ENCODE data around the gene GSG1L.

GSG1L gene

DNA sequence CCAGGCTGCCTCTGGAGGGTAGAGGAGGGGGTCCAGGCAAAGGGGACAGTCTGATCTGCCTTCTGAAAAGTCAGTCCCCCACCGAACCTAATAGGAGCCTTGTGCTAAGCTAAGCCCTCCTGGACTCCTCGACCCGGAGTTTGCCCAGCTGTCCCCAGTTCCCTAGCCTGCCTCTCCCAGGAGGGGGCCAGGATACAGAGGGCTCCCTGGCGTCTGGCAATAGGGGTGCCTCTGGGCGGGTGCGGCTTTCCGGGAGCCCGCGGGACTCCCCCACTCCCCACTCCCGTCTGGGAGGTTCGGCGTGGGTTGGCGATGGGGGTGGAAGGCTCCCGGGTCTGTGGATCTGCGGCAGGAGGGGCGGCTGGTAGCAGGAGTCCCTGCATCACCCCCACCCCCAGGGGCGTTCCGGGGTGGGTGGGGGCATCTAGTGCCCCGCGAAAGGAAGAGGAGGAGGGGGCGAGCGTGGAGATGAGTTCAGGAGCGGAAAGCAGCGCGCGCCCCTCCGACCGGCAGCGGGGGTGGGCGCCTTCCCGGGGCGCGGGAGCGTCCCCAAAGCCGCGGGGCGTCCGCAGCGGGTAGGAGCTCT, 1.2 kb downstream of the GSG1L start:
- DNase-seq = no peak

DNA sequence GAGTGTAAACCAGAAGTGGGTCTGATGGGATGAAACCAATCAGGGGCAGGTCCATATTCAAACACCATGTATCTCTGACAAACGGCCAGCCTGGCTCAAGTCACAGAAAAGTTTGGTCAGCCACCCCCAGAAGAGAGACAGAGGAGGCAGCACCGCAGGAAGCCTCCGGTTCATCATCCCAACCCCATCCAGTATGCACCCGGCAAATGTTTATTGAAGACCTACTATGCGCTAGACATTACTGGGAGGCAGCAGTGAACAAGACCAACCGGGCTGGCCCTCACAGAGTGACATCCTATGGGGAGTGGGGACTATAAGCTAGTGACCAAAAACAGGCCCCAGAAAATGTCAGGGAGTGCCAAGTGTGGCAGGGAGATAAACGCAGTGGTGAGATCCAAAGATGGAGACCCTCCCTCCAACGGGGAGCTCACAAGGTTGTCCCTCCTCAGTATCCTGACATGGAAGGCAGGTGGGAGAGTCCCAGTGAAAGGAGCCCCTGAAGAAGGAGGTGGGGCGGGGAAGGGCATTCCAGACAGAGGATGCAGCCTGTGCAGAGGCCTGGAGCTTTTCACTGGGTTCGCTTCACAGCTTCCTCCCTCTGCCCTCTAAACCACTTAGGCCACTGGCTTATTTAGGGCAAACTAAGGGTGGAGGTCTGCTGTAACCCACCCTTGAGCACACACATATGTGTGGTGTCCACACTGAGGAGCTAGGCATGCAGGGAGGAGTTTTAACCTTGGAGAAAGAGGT, 2.0 kb downstream of the GSG1L start:
- no peak for DNase-seq

DNA sequence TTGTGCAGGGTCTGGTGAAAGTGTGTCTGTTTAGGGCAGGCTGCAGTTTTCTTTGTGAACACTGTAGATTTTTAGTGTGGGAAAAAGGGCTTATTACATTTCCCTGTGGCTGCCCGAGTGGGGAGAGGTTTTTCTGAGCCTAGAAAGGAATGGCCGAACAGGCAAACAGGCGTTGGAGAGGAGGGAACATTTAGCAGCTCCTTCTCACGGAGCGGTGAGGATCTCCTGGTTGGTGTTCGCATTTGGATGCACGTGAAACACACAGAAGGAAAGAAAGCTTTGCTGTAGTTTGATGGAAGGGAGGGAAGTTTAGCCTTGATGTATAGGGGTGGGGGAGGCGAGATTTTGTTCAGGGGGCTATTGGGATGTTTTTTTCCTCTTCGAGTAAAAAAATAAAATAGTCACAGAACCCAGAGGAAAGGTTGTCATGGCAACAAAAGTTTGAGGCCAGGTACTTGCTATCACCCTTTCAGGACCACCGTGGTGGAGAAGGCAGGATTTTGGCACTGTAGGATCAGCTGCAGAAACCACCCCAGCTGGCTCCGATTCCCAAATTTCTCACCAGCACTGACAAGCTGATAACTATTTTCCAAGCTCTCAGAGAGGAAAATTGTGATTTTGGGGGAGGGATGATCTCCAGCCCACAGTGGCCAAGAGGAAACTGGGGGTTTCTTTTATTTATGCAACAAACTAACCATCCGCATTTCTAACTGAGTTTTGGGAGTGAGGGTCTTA, 3.5 kb downstream of the GSG1L start:
- DNase-seq = no peak

DNA sequence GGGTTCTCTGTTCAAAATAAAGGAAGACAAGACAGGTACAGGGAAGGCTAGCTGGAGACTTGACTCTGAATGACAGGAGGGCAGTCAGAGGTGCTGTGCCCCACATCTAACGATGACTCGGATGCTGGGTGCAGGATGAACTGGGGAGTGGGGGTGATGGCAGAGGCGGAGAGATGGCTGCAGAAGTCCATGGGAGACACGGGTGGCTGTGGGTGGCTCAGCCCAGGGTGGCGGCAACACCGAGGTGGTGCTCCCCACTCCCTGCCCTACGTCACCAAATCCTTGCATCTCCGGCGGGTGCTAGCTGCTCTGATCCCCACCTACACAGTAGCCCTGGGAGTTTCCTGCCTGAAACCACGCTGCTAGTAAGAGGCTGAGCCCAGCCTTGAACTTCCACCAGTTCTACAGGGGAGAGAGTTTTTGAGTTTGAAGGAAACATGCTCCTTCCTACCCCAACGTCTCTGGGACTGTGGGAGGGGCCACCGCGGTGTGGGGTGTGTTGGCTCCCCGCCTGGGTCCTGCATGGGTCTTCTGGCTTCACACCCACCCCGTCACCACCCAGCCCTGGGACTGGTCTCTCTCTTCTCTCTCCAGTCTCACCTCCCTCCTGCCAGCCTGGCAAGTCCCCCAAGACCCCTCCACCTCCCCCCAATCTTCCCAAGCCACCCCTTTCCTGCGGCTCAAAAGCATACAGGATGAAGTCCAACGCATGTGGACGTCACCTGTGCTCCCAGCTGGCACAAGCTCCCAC, 4.5 kb downstream of the GSG1L start:
- no peak for DNase-seq

DNA sequence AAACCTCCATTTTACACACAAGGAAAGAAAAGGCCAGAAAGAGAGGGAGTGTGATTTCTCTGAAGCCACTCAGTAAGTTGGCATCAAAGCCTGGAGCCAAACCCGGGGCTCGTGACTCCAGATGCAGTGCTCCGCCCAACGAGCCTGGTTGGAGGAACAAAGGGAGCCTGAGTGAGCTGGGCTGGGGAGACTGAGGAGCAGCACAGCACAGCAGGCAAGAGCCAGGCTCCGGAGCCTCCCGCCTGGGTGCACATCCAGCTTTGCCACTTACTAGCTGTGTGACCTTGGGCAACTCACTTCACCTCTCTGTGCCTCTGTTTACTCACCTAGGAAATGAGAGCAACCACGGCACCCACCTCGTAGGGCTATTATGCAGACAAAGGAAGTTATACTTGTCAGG, 5.6 kb downstream of the GSG1L start:
- no peak for DNase-seq

DNA sequence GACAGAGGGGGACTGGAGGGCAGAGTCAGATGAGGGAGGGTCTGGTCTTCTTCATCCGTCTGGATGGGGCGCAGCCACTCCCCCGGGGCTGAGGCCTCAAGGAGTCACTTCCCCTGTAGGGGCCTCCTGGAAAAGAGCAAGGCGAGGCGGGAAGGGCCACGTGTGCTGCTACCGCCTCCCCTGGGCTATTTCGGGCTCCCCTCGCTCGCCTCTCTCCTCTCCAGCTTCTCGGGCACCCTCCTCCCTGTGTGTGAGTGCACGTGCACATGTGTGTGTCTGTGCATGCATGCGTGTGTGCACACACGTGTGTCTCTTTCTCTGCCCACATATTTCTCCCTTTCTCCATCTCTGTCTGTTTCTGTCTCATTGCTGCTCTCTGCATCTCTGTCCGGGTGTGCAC, 10.1 kb downstream of the GSG1L start:
- no peak for DNase-seq

DNA sequence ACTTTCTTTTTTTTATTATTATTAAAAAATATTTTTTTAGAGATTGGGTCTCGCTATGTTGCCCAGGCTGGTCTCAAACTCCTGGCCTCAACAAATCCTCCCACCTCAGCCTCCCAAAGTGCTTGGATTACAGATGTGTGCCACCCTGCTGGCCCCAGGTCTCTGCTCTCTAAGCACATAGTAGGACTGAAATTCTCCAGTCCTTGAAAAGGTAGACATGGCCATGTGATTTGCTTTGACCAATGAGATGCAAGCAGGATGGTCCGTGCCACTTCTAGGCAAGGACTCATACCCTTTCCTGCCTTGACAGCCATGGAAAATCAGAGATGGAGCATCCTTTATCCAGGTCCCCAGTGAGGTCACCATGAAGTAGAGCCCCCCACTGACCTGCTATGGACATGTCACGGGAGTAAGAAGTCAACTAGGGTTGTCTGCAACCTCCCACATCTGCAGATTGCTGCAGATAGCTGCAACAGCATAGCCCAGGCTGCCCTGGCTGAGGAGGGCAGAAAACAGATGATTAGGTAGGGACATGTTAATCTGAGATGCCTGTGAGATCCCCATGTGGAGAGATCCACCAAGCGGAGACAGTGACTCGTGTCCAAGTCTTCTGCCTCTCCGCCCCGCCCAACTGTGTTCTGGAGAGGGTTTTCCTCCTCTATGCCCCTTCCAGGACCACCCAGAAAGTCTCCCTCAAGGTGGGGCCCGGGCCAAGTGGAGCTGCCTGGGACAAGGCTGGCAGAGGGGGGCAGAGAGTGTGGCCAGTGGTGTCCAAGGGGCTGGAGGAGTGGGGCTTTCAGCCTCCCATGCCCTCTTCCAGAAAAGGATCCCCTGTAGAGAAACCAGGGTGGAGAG, 11.0 kb downstream of the GSG1L start:
- no peak for DNase-seq

DNA sequence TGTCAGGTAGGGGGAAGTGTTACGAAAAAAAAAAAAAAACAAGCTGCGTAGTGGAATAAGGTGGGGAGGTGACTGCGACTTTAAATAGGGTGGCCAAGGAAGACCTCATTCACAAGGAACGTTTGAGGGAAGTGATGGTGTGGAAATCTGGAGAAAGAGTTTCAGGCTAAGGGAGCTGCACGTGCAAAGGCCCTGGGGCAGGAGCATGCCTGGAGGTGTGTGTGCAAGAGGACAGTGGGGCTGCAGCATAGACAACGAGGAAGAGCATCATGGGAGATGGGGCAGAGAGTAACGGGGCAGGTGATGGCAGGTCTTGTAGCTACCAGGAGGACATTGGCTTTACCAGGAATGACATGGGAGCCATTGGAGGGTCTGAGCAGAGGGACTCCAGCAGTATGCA, 12.0 kb downstream of the GSG1L start:
- no peak for DNase-seq

DNA sequence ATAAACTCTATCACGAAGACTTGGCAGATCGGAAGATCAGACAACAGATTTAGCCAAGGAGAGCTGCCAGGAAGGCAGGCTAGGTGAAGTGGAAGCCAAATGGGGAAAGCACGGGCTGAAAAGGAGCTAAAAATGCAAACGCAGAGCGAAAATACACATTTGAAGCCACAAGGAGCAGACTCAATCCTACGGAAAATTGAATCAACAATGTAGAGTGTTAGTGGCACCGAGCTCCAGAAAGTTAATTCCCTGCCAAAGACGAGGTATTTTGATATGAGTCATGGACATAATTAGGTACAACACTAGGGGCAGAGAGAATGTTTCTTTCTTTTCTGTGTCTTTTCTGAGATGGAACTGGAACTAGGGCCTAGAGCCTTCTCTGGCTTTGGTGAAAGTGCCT, 20.7 kb downstream of the GSG1L start:
- DNase-seq = no peak

DNA sequence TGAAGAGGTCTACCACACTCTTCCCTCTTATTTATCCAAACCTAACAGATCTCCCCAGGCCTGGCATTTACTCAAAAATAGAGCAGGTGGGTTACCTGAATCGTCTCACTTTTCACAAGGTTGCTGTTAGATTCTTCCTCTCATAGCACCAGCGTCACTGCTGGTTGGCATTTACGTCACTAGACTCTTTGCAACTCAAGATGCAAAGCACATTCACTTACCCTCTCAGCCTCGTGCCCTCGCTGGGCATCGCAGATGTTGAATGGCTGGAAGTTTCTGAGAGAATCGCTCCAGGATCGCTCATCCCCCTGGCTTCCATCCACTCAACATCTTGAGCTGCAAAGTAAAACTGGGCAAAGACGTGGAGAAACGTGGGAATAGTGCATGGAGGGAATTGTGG, 21.9 kb downstream of the GSG1L start:
- no peak for DNase-seq

DNA sequence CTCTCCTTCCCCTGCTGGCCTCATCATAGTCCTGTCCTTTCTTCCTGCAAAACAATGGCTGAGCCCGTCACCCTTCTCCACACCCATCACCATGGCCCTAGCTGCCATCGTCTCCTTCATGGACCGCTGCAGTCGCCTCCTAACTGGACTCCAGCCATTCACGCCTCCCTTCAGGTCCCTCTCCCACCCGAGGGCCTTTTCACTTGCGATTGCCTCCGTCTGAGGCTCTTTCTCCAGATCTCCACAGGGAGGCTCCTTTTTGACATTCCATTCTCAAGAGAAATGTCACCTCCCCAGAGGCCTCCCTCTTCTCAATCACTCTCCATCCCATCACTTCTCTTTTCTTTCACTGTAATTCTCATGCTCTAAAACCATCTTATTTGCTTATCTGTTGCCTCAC, 23.5 kb downstream of the GSG1L start:
- no peak for DNase-seq

DNA sequence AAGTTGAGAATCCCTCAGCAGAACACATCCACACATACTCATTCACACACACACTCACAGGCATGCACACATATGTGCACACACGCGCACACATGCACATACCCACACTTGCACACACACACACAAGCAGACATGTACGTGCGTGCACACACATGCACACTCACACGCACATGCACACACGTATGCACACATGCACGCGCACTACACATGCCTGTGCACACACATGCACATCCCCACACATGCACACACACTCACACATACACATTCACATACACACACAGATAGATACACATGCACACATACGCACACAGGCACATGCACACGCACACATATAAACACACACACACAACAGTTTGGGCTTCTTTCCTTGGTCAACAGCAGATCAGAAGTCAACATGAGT, 24.0 kb downstream of the GSG1L start:
- DNase-seq = no peak

DNA sequence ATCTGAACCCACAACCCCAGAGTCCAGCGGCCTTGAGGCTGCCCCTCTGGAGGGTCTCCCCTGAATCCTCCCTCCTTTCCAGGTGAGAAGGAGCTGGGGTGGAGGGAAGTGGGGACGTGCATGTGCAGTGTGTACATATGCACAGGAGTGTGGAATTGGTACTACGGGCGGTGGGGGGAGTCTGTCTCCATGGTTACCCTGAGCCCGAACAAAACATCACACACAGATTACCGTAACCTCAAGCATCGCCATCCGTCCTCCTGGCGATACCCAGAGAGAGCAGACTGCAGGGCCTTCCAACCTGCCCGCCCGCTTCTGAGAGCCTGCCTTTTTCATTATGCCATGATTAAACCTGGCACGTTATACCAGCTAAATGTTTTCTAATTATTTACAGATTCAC, 25.1 kb downstream of the GSG1L start:
- no peak for DNase-seq

DNA sequence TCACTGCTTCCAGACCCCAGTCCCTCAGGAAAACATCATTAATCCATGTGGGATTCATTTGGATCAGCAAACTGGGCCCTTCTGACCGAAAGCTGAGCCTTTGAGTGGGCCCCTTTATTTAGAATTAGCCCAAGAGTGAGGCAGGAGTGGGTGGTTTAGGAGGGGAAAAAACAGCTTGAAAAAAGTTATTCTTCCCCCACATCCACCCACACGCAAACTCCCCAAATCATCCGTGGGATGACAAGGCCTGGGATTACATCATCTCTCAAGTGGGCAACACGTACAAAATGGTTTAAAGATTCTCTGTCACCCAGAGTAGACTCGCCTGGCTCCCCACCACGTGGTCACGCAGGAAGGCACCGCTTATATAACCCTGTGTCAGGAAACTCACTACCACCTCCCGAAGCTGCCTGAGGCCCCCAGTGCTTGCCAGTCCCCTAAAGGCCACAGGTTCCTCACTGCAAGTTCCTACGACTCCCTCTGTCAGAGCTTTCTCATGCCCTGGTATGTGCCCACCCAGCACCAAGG, 27.6 kb downstream of the GSG1L start:
- DNase-seq = no peak

DNA sequence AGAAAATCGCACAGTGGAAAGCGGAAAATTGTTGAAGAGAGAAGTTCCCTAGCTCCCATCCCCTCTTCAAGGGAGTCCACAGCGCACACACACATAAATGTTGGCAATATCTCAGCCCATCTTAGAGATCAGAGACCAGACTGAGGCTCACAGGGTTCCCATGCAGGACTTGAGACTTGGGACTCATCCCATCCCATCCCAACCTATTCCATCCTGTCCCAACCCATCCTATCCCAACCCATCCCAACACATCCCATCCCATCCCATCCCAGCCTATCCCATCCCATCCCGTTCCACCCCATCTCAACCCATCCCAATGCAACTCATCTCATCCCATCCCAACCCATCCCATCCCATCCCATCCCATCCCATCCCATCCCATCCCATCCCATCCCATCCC, 29.6 kb downstream of the GSG1L start:
- no peak for DNase-seq

DNA sequence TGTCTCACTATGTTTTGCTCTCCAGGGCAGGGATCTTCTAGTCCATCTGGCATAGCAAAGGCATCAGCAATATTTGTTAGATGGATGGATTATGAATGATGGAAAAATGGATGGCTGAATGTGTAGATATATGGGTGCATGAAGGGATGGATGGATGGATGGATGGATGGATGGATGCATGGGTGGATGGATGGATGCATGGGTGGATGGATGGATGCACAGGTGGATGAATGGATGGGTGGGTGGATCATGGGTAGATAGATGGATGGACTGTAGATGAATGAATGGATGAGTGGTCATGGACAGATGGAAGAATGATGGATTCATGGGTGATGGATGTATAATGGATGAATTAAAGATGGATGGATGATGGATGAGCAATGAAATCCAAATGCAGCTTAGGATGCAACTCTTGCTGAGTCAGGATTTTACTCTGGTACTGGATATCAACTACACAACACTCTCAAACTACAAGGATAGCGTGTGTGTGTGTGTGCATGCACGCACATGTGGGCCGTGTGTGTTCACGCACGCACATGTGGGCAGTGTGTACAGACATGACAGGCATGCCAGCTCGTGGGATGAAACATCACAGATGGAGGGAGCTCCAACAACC, 34.0 kb downstream of the GSG1L start:
- no peak for DNase-seq

DNA sequence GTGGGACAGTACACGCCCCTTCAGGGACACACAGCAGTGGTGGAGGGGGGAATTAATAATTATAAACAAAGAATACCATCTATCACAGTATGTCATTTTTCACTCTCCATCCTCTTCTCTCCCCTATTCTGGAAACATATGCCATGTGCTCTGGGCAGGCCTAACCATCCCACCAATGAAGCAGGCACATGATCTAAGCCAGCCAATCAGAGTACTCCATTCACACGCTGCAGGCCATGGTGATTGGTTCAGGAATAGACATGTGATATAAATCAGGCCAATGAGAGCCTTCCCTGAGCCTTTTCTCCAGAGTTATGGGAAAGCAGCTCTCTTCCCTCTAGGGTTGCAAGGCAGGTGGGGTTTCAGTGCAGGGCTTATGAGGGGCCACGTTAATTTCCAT, 36.5 kb downstream of the GSG1L start:
- no peak for DNase-seq

DNA sequence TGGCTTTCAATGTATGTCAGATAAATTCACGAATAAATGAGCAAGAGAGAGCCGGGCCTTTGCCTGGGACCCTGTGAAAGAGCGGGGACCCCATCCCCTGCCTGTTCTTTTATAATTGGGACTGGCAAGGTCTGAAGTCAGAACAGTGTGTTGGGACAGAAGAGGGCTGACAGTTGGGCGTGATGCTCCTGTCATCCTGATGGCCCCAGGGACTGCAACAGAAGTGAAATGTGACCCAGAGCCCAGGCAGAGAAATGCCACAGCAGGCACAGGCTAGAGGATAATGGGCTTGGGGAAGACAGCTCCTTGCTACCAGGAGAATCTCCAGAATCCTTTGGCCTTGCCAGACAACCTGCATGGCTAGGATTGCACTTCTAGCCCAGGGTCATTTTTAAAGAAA, 37.9 kb downstream of the GSG1L start:
- no peak for DNase-seq

DNA sequence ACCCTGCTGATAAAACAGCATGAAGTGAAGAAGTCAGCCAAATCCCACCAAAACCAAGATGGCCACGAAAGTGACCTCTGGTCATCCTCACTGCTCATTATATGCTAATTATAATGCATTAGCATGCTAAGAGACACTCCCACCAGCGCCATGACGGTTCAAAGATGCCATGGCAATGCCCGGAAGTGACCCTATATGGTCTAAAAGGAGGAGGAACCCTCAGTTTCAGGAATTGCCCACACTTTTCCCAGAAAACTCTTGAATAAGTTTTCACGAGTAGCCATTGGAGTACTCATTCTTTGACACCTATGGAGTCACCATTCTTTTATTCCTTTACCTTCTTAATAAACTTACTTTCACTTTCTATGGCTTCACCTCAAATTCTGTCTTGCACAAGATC, 44.3 kb downstream of the GSG1L start:
- no peak for DNase-seq

DNA sequence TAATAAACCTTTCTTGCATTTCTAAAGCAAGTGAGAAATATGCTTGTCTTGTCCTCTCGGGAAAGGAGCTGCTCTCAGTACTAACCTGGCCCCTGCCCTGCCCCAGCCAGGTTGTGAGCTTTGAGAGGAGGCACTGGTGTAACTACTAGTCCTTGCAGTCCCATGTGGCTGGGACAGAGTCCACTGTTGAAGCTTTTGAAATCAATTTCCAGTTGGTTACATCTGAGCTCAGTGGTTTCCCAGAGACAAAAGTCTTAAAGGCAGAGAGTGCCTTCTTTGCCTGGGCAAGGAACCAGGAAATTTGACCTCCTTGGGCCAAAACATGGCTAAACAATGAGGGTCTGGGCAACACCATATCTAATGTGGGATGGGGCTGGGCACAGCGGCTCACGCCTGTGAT, 48.7 kb downstream of the GSG1L start:
- DNase-seq = no peak

DNA sequence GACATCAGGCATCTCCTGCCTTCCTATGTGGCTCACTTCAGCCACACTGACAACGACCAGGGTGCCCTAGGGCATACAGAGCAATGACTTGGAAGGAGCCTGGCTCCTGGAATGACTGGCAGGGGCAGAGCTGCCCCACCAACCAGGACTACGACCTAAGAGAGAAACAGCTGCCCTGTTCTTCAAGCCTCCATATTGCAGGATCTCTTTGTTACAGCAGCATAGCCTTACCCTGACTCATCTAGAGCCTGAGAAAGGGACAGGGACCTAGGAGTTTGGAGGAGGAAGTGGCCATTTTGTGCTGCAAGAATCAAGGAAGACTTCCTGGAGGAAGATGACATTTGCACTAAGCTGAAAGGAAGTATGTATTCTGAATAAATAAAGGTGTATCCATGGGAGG, 49.6 kb downstream of the GSG1L start:
- no peak for DNase-seq

DNA sequence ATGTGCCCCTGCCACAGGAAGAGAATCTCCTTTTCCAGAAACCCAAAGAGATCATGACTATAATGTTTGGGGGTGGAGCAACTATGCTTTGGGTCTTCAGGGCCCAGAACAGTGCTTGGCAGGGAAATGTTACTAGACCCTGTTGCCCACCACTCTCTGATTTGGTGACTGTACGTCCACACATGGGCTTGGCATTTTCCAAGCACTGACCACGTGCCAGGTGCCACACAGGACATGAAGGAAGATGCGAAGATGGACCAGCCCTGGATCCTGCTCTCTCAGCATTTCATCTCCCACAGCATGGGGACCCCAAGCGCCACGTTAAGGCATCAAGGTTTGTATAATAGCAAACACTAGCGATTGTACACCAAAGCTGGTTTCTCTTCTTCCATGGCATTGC, 50.1 kb downstream of the GSG1L start:
- DNase-seq = no peak
